T-cell (primary cell): ENCODE results near the gene TTLL7. TPM values are rescaled to one million over a fixed set of nuclear protein-coding genes. Genes with fewer than 3 reads are reported as not detected.

Experiments used
- ATAC-seq, 4 experiments: fragments of 200-7000 bp in 3 of 4; fragments of 150-1000 bp in 1 of 4; cut with Tn5 transposase; replicated peaks in 1 of 4; 1 replicate in 3 of 4; 2 replicates in 1 of 4; pipeline ENCODE4 v1.10.0; 2021; ENCODE audit warnings: moderate library complexity in 3 of 4, mild to moderate bottlenecking in 2 of 4, moderate number of reproducible peaks in 1 of 4
- CTCF ChIA-PET, 2 donors: fragments of 300-600 bp; sonication (Branson Sonifier 250); formaldehyde crosslinking; loops; one replicate each; lab custom pipeline; 2022; ENCODE audit warnings: antibody characterized with exemption in 2 of 2; lab: Charles Lee
- POLR2A ChIA-PET, 2 donors: fragments of 300-600 bp; sonication (Branson Sonifier 250); formaldehyde crosslinking; loops; one replicate each; lab custom pipeline; 2022; ENCODE audit warnings: antibody characterized with exemption in 2 of 2; lab: Charles Lee
- DNase-seq, 35 experiments: peaks; one replicate each; pipeline versions ENCODE4 v3.0.0 to v3.0.0-alpha.2; 2013 to 2023
- H3K27ac ChIP-seq: one replicate; pipeline ENCODE4 v1.5.1; 2013; ENCODE audit warnings: low read length
- H3K27me3 ChIP-seq, 2 experiments: replicated peaks in 1 of 2; 1 replicate in 1 of 2; 2 replicates in 1 of 2; pipeline versions ENCODE4 v1.6.1 to v1.7.0; 2013; ENCODE audit warnings: low read length in 1 of 2, mixed read lengths in 1 of 2; ENCODE audit not compliant: control insufficient read depth in 2 of 2, insufficient read depth in 2 of 2; ENCODE audit errors: extremely low read depth in 1 of 2
- H3K36me3 ChIP-seq, 2 donors: 1 replicate in 1 of 2; 2 replicates in 1 of 2; pipeline versions ENCODE4 v1.6.1 to v1.7.0; 2013; ENCODE audit warnings: low read length in 1 of 2; ENCODE audit not compliant: control insufficient read depth in 2 of 2, insufficient read depth in 1 of 2; ENCODE audit errors: extremely low read depth in 1 of 2
- H3K4me1 ChIP-seq, 2 experiments: 1 replicate in 1 of 2; 2 replicates in 1 of 2; pipeline versions ENCODE4 v1.6.1 to v1.7.0; 2013; ENCODE audit warnings: low read length in 2 of 2, mixed read lengths in 1 of 2; ENCODE audit not compliant: insufficient read depth in 2 of 2, control insufficient read depth in 1 of 2; ENCODE audit errors: extremely low read depth in 1 of 2
- H3K4me3 ChIP-seq, 2 donors: 1 replicate in 1 of 2; 2 replicates in 1 of 2; pipeline versions ENCODE4 v1.5.1 to v1.7.0; 2013; ENCODE audit warnings: mild to moderate bottlenecking in 2 of 2, low read length in 1 of 2, moderate library complexity in 1 of 2; ENCODE audit not compliant: control insufficient read depth in 1 of 2; ENCODE audit errors: extremely low read depth in 1 of 2
- H3K9me3 ChIP-seq: 2 replicates; pipeline ENCODE4 v1.7.0; 2013
- H3K27ac Mint-ChIP-seq, 2 donors: one replicate each; pipeline ENCODE4 v1.8.0; 2020 to 2021; ENCODE audit warnings: mild to moderate bottlenecking in 2 of 2, mixed read lengths in 2 of 2
- H3K27me3 Mint-ChIP-seq, 2 donors: one replicate each; pipeline ENCODE4 v1.8.0; 2021 to 2022; ENCODE audit warnings: mixed read lengths in 2 of 2
- H3K36me3 Mint-ChIP-seq: one replicate; pipeline ENCODE4 v1.8.0; 2021; ENCODE audit warnings: mixed read lengths
- H3K4me1 Mint-ChIP-seq, 3 donors: one replicate each; pipeline ENCODE4 v1.8.0; 2020 to 2022; ENCODE audit warnings: mixed read lengths in 3 of 3, mild to moderate bottlenecking in 1 of 3
- H3K4me3 Mint-ChIP-seq, 3 donors: one replicate each; pipeline ENCODE4 v1.8.0; 2020 to 2022; ENCODE audit warnings: mild to moderate bottlenecking in 3 of 3, mixed read lengths in 3 of 3, moderate library complexity in 3 of 3
- H3K9me3 Mint-ChIP-seq, 3 donors: one replicate each; pipeline ENCODE4 v1.8.0; 2020 to 2022; ENCODE audit warnings: mixed read lengths in 3 of 3
- WGBS: methylation state at CpG from one replicate; pipeline ENCODE4 v1.1.5; 2013; ENCODE audit warnings: missing lambda C conversion rate; ENCODE audit not compliant: insufficient coverage; 5-methylcytosine and 5-hydroxymethylcytosine counted together
- total RNA-seq, 35 experiments: library from RNA in 6 of 35; stranded (reverse) in 6 of 35; fragments of 120-200 nt in 1 of 35; gene quantifications; one replicate each; pipeline versions ENCODE4 v1.2.1 to v1.2.4 and lab custom pipeline; 2013 to 2026

The TTLL7 gene
- total RNA-seq, 5 donors from 2014 or later (not counting 1 experiment from before 2014, with no cell fraction given) = 0.19 to 0.77 (median 0.44) TPM; not detected in 1

GRCh38 chr1:83954166-83954823 lies 44.6 kb downstream of the TTLL7 start:
- Mint-ChIP-seq H3K27me3 (peaks cover 8% of the 10 kb centered on the region in 2 donors), H3K27ac (no peak overlapping the region), H3K4me1 (no peaks in the 10 kb centered on the region), H3K36me3 (no peaks in the 10 kb centered on the region), H3K9me3 (no peaks in the 10 kb centered on the region), H3K4me3 (no peak overlapping the region)
- H3K27me3 ChIP-seq = peaks cover 0 to 2% of the 10 kb centered on the region in 2 experiments
- DNase-seq (no peak), ATAC-seq (no peak)
- POLR2A ChIA-PET = no interaction called here
- no peak overlapping the region for H3K4me3 ChIP-seq
- CTCF ChIA-PET = no interaction called here
- no peak overlapping the region for H3K27ac ChIP-seq
- H3K9me3 ChIP-seq = no peaks in the 10 kb centered on the region
- no peaks in the 10 kb centered on the region for H3K36me3 ChIP-seq
- no peaks in the 10 kb centered on the region for H3K4me1 ChIP-seq
- WGBS = 100% methylated on average over 2 of the region's 3 CpGs

DNA sequence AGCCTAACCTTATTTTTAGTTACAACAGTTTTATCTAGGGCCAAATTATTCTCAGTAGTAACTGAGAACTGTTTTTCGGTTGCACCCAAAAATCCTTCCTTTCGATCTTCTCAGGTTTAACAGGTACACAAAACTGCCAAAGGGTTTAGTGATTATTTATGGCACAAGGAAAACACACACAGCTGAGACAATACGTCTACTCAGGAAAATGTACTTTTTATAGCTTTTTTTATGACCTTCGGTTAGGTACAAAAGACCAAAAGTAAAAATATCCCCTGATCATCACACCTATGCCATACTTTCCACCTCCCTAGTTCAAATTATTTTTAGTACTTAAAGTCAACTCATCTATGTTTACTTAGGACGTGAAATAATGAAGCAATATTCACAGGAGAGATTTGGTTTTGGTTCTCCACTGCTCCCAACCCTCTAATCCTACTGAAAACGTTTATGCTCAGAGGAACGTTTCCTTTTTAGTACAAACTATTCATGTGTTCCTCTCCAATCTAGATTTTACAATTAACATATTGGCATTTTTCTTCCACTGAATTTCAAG lies 48.7 kb downstream of the TTLL7 start:
- Mint-ChIP-seq H3K4me3 (no peak overlapping the region), H3K4me1 (no peaks in the 10 kb centered on the region), H3K27me3 (peaks cover 8 to 11% of the 10 kb centered on the region in 2 donors), H3K9me3 (no peaks in the 10 kb centered on the region), H3K36me3 (no peaks in the 10 kb centered on the region), H3K27ac (no peak overlapping the region)
- Histone ChIP-seq H3K27me3 (peaks cover 0 to 2% of the 10 kb centered on the region in 2 experiments), H3K36me3 (no peaks in the 10 kb centered on the region), H3K4me1 (no peaks in the 10 kb centered on the region), H3K27ac (no peak overlapping the region), H3K9me3 (no peaks in the 10 kb centered on the region), H3K4me3 (no peak overlapping the region)
- ATAC-seq (no peak), DNase-seq (no peak)
- 95% methylated on average over 3 of the region's 7 CpGs for WGBS
- POLR2A ChIA-PET = no interaction called here
- CTCF ChIA-PET = no interaction called here

GRCh38 chr1:83942914-83943313 lies 56.0 kb downstream of the TTLL7 start:
- WGBS = no CpG with 5 or more reads among the region's 3 CpGs
- H3K4me1 Mint-ChIP-seq = no peaks in the 10 kb centered on the region
- peaks cover 4 to 5% of the 10 kb centered on the region in 2 donors for H3K27me3 Mint-ChIP-seq
- peaks cover 5% of the 10 kb centered on the region for H3K36me3 Mint-ChIP-seq
- Histone ChIP-seq H3K4me3 (no peak overlapping the region), H3K27me3 (no peaks in the 10 kb centered on the region), H3K4me1 (no peaks in the 10 kb centered on the region), H3K36me3 (no peaks in the 10 kb centered on the region), H3K27ac (no peak overlapping the region), H3K9me3 (no peaks in the 10 kb centered on the region)
- no peak for ATAC-seq
- no peak overlapping the region for H3K27ac Mint-ChIP-seq
- ChIA-PET POLR2A (no interaction called here), CTCF (interaction anchor here (1.7 to 2.6 kb wide), 2 partner anchors 9 to 10 kb away, joined by 4 to 14 read pairs; no protein-coding TSS in a partner anchor)
- H3K4me3 Mint-ChIP-seq = no peak overlapping the region
- H3K9me3 Mint-ChIP-seq = peaks cover 0 to 14% (median 13%) of the 10 kb centered on the region in 3 donors
- no peak for DNase-seq

GRCh38 chr1:83934550-83934949 lies 64.4 kb downstream of the TTLL7 start:
- Histone ChIP-seq H3K27ac (no peak overlapping the region), H3K4me3 (no peak overlapping the region), H3K27me3 (no peaks in the 10 kb centered on the region), H3K4me1 (no peaks in the 10 kb centered on the region), H3K9me3 (no peaks in the 10 kb centered on the region), H3K36me3 (no peaks in the 10 kb centered on the region)
- H3K27ac Mint-ChIP-seq = no peak overlapping the region
- no peaks in the 10 kb centered on the region for H3K36me3 Mint-ChIP-seq
- H3K4me3 Mint-ChIP-seq = no peak overlapping the region
- ChIA-PET CTCF (interaction anchor here (0.6 to 9.0 kb wide), 9 partner anchors 8 to 1077 kb away, joined by 3 to 98 read pairs (median 4); no protein-coding TSS in a partner anchor), POLR2A (no interaction called here)
- peaks cover 0 to 2% of the 10 kb centered on the region in 2 donors for H3K27me3 Mint-ChIP-seq
- ATAC-seq = no peak
- no peaks in the 10 kb centered on the region for H3K4me1 Mint-ChIP-seq
- no peaks in the 10 kb centered on the region for H3K9me3 Mint-ChIP-seq
- no peak for DNase-seq

- Histone ChIP-seq H3K27me3 (no peaks in the 10 kb centered on the region), H3K27ac (no peak overlapping the region), H3K36me3 (no peaks in the 10 kb centered on the region), H3K4me3 (no peak overlapping the region), H3K9me3 (no peaks in the 10 kb centered on the region), H3K4me1 (no peaks in the 10 kb centered on the region)
- H3K27ac Mint-ChIP-seq = no peak overlapping the region
- ChIA-PET POLR2A (no interaction called here), CTCF (interaction anchor here (1.0 to 9.0 kb wide), 7 partner anchors 9 to 821 kb away, joined by 4 to 98 read pairs (median 4); partner anchors contain the start of gene PRKACB (in 1 of the 2))
- no peaks in the 10 kb centered on the region for H3K36me3 Mint-ChIP-seq
- no peak overlapping the region for H3K4me3 Mint-ChIP-seq
- no CpG with 5 or more reads among the region's 4 CpGs for WGBS
- peaks cover 0 to 2% of the 10 kb centered on the region in 2 donors for H3K27me3 Mint-ChIP-seq
- DNase-seq = no peak
- H3K4me1 Mint-ChIP-seq = no peaks in the 10 kb centered on the region
- ATAC-seq = no peak
- H3K9me3 Mint-ChIP-seq = no peaks in the 10 kb centered on the region
Observed at GRCh38 chr1:83932693-83933092, 66.2 kb downstream of the TTLL7 start.

- Histone ChIP-seq H3K36me3 (no peaks in the 10 kb centered on the region), H3K4me3 (no peak overlapping the region), H3K27me3 (no peaks in the 10 kb centered on the region), H3K27ac (no peak overlapping the region), H3K9me3 (no peaks in the 10 kb centered on the region), H3K4me1 (no peaks in the 10 kb centered on the region)
- H3K36me3 Mint-ChIP-seq = no peaks in the 10 kb centered on the region
- peaks cover 0 to 2% of the 10 kb centered on the region in 2 donors for H3K27me3 Mint-ChIP-seq
- CTCF ChIA-PET = interaction anchor here (0.6 to 9.0 kb wide), 12 partner anchors 10 to 1697 kb away, joined by 3 to 98 read pairs (median 4); partner anchors contain the start of gene PRKACB (in 1 of the 2)
- no peaks in the 10 kb centered on the region for H3K4me1 Mint-ChIP-seq
- H3K9me3 Mint-ChIP-seq = no peaks in the 10 kb centered on the region
- DNase-seq (no peak), ATAC-seq (no peak)
- POLR2A ChIA-PET = interaction anchor here in 1 of 2 donors (0.6 kb wide), 1 partner anchor 864 kb away, joined by 3 read pairs; no protein-coding TSS in a partner anchor
- H3K27ac Mint-ChIP-seq = no peak overlapping the region
- no peak overlapping the region for H3K4me3 Mint-ChIP-seq
- WGBS = no CpG with 5 or more reads among the region's 4 CpGs
Observed at GRCh38 chr1:83932281-83932680, 66.7 kb downstream of the TTLL7 start.
